Kidney capillary endothelial cell (primary cell): ENCODE measurements around the gene GRM8.

Experiments
- DNase-seq: peaks from one replicate; pipeline ENCODE4 v3.0.0-alpha.2; 2018; ENCODE audit warnings: low spot score

GRM8 gene

GRCh38 chr7:127230192-127230925 lies 22.4 kb downstream of the GRM8 start:
- DNase-seq, result no peak

- DNase-seq, result no peak
Observed at GRCh38 chr7:127226685-127227374, 25.9 kb downstream of the GRM8 start.

GRCh38 chr7:127221731-127222130 lies 31.0 kb downstream of the GRM8 start:
- no peak for DNase-seq

GRCh38 chr7:127214956-127215718 lies 37.6 kb downstream of the GRM8 start:
- no peak for DNase-seq

GRCh38 chr7:127209886-127210285 lies 42.9 kb downstream of the GRM8 start:
- no peak for DNase-seq

GRCh38 chr7:127208860-127209259 lies 43.9 kb downstream of the GRM8 start:
- no peak for DNase-seq

GRCh38 chr7:127208351-127208750 lies 44.4 kb downstream of the GRM8 start:
- no peak for DNase-seq

GRCh38 chr7:127207806-127208205 lies 44.9 kb downstream of the GRM8 start:
- DNase-seq, result no peak

- no peak for DNase-seq
Observed at GRCh38 chr7:127207230-127207629, 45.5 kb downstream of the GRM8 start.

- no peak for DNase-seq
Observed at GRCh38 chr7:127194571-127194970, 58.2 kb downstream of the GRM8 start.

- no peak for DNase-seq
Observed at GRCh38 chr7:127189886-127190285, 62.9 kb downstream of the GRM8 start.

- DNase-seq, result no peak
Observed at GRCh38 chr7:127189074-127189473, 63.7 kb downstream of the GRM8 start.

GRCh38 chr7:127187740-127188139 lies 65.0 kb downstream of the GRM8 start:
- no peak for DNase-seq

GRCh38 chr7:127186686-127187085 lies 66.1 kb downstream of the GRM8 start:
- DNase-seq, result no peak

- no peak for DNase-seq
Observed at GRCh38 chr7:127177156-127177555, 75.6 kb downstream of the GRM8 start.

GRCh38 chr7:127162366-127162765 lies 90.4 kb downstream of the GRM8 start:
- DNase-seq, result no peak

- DNase-seq, result no peak
Observed at GRCh38 chr7:127158659-127159058, 94.1 kb downstream of the GRM8 start.

- no peak for DNase-seq
Observed at GRCh38 chr7:127154958-127155357, 97.8 kb downstream of the GRM8 start.

GRCh38 chr7:127154101-127154500 lies 98.6 kb downstream of the GRM8 start:
- DNase-seq, result no peak

- DNase-seq, result no peak
Observed at GRCh38 chr7:127153315-127153714, 99.4 kb downstream of the GRM8 start.

GRCh38 chr7:127152423-127152822 lies 100.3 kb downstream of the GRM8 start:
- no peak for DNase-seq

- DNase-seq, result no peak
Observed at GRCh38 chr7:127151379-127151778, 101.4 kb downstream of the GRM8 start.

GRCh38 chr7:127150543-127150942 lies 102.2 kb downstream of the GRM8 start:
- no peak for DNase-seq
